Central memory CD8-positive, alpha-beta T cell (primary cell): ENCODE results near the gene PARN.
"Not testable (repeated sequence)": the region's sequence is repeated elsewhere in the genome, so short reads cannot be mapped to it uniquely, and the experiment has no call there.

ENCODE experiments used
- ATAC-seq: fragments of 150-1000 bp; cut with Tn5 transposase; replicated peaks from 2 replicates; pipeline ENCODE4 v1.10.0; 2022; ENCODE audit warnings: mild to moderate bottlenecking, moderate FRiP score, moderate number of reproducible peaks; ENCODE audit not compliant: poor library complexity, severe bottlenecking; ENCODE audit errors: extremely low read depth
- DNase-seq, 2 donors: peaks; one replicate each; pipeline ENCODE4 v3.0.0; 2021; ENCODE audit warnings: low spot score in 2 of 2
- H3K27ac Mint-ChIP-seq: one replicate; pipeline ENCODE4 v1.8.0; 2022; ENCODE audit warnings: low read depth, mild to moderate bottlenecking, moderate library complexity, mixed read lengths
- H3K27me3 Mint-ChIP-seq: one replicate; pipeline ENCODE4 v1.8.0; 2022; ENCODE audit warnings: mixed read lengths
- H3K36me3 Mint-ChIP-seq: one replicate; pipeline ENCODE4 v1.8.0; 2022; ENCODE audit warnings: mild to moderate bottlenecking, moderate library complexity, mixed read lengths; ENCODE audit not compliant: insufficient read depth
- H3K4me1 Mint-ChIP-seq: one replicate; pipeline ENCODE4 v1.8.0; 2022; ENCODE audit warnings: mixed read lengths
- H3K4me3 Mint-ChIP-seq: one replicate; pipeline ENCODE4 v1.8.0; 2022; ENCODE audit warnings: mild to moderate bottlenecking, moderate library complexity, mixed read lengths
- H3K9me3 Mint-ChIP-seq: one replicate; pipeline ENCODE4 v1.8.0; 2022; ENCODE audit warnings: mixed read lengths

Gene PARN

GRCh38 chr16:14399378-14400284 lies 230.4 kb downstream of the PARN start:
- Mint-ChIP-seq H3K4me3 (no peak overlapping the region), H3K9me3 (no peaks in the 10 kb centered on the region), H3K27me3 (peaks cover 6% of the 10 kb centered on the region), H3K36me3 (peaks cover 1% of the 10 kb centered on the region), H3K4me1 (no peaks in the 10 kb centered on the region), H3K27ac (no peak overlapping the region)
- DNase-seq (no peak), ATAC-seq (no peak)

GRCh38 chr16:14398014-14398717 lies 231.9 kb downstream of the PARN start:
- Mint-ChIP-seq H3K9me3 (no peaks in the 10 kb centered on the region), H3K4me1 (no peaks in the 10 kb centered on the region), H3K27me3 (peaks cover 6% of the 10 kb centered on the region), H3K4me3 (no peak overlapping the region), H3K36me3 (peaks cover 1% of the 10 kb centered on the region), H3K27ac (no peak overlapping the region)
- DNase-seq (no peak), ATAC-seq (no peak)

GRCh38 chr16:14395710-14396304 lies 234.3 kb downstream of the PARN start:
- H3K4me3 Mint-ChIP-seq, H3K27me3 Mint-ChIP-seq, H3K36me3 Mint-ChIP-seq, ATAC-seq, DNase-seq, H3K27ac Mint-ChIP-seq, H3K4me1 Mint-ChIP-seq, H3K9me3 Mint-ChIP-seq: not testable (repeated sequence)

GRCh38 chr16:14394834-14395233 lies 235.2 kb downstream of the PARN start:
- no peak overlapping the region for H3K27ac Mint-ChIP-seq

GRCh38 chr16:14392960-14393359 lies 237.1 kb downstream of the PARN start:
- Mint-ChIP-seq H3K4me3 (no peak overlapping the region), H3K27ac (no peak overlapping the region), H3K36me3 (no peaks in the 10 kb centered on the region), H3K4me1 (no peaks in the 10 kb centered on the region), H3K9me3 (no peaks in the 10 kb centered on the region), H3K27me3 (no peaks in the 10 kb centered on the region)
- ATAC-seq (no peak), DNase-seq (no peak)

More at GRCh38 chr16:14394834-14395233, 235.2 kb downstream of the PARN start:
- ATAC-seq: no peak
- H3K4me1 Mint-ChIP-seq: no peaks in the 10 kb centered on the region
- H3K27me3 Mint-ChIP-seq: no peaks in the 10 kb centered on the region
- no peaks in the 10 kb centered on the region for H3K9me3 Mint-ChIP-seq
- no peak for DNase-seq
- peaks cover 1% of the 10 kb centered on the region for H3K36me3 Mint-ChIP-seq
- no peak overlapping the region for H3K4me3 Mint-ChIP-seq

GRCh38 chr16:14389359-14389758 lies 240.7 kb downstream of the PARN start:
- DNase-seq (no peak), ATAC-seq (no peak)
- no peak overlapping the region for H3K27ac Mint-ChIP-seq
- H3K4me3 Mint-ChIP-seq: no peak overlapping the region
- no peaks in the 10 kb centered on the region for H3K36me3 Mint-ChIP-seq
- H3K27me3 Mint-ChIP-seq: no peaks in the 10 kb centered on the region
- H3K9me3 Mint-ChIP-seq: no peaks in the 10 kb centered on the region
- H3K4me1 Mint-ChIP-seq: no peaks in the 10 kb centered on the region

GRCh38 chr16:14388243-14388642 lies 241.8 kb downstream of the PARN start:
- no peak for ATAC-seq
- Mint-ChIP-seq H3K36me3 (no peaks in the 10 kb centered on the region), H3K4me1 (no peaks in the 10 kb centered on the region), H3K27ac (no peak overlapping the region), H3K9me3 (no peaks in the 10 kb centered on the region), H3K27me3 (no peaks in the 10 kb centered on the region), H3K4me3 (no peak overlapping the region)
- no peak for DNase-seq

GRCh38 chr16:14386115-14386514 lies 243.9 kb downstream of the PARN start:
- ATAC-seq (no peak), DNase-seq (no peak)
- H3K4me1 Mint-ChIP-seq: no peaks in the 10 kb centered on the region
- H3K27ac Mint-ChIP-seq: no peak overlapping the region
- no peaks in the 10 kb centered on the region for H3K36me3 Mint-ChIP-seq
- no peak overlapping the region for H3K4me3 Mint-ChIP-seq
- H3K9me3 Mint-ChIP-seq: no peaks in the 10 kb centered on the region
- H3K27me3 Mint-ChIP-seq: no peaks in the 10 kb centered on the region
